SK-N-SH treated with all-trans-retinoic acid at 6 μM for 48 hours (cell line): ENCODE data around the gene VDAC1.

Source experiments
- CSDC2 ChIP-seq: fragments of 250-450 bp; sonication (Bioruptor Pico); IDR thresholded peaks from 2 replicates; pipeline ENCODE4 v1.5.0; 2020; ENCODE audit warnings: mild to moderate bottlenecking, moderate library complexity
- ESRRG ChIP-seq: fragments of 250-450 bp; sonication (Bioruptor Pico); IDR thresholded peaks from 2 replicates; pipeline ENCODE4 v1.6.1; 2021; ENCODE audit warnings: mild to moderate bottlenecking
- GLIS3 ChIP-seq: fragments of 250-450 bp; sonication (Bioruptor Pico); IDR thresholded peaks from 2 replicates; pipeline ENCODE4 v1.5.0; 2020; ENCODE audit warnings: mild to moderate bottlenecking, moderate library complexity
- PATZ1 ChIP-seq: fragments of 250-450 bp; sonication (Bioruptor Pico); IDR thresholded peaks from 2 replicates; pipeline ENCODE4 v1.8.0; 2020; ENCODE audit warnings: mild to moderate bottlenecking, moderate library complexity, borderline replicate concordance
- ZFP3 ChIP-seq: fragments of 250-450 bp; sonication (Bioruptor Pico); IDR thresholded peaks from 2 replicates; pipeline ENCODE4 v1.5.0; 2020; ENCODE audit warnings: mild to moderate bottlenecking, moderate library complexity

- TF ChIP-seq ZFP3 (CRISPR knock-in tag) (no peak), CSDC2 (CRISPR knock-in tag) (no peak), GLIS3 (CRISPR knock-in tag) (no peak), ESRRG (no peak), PATZ1 (no peak)
These were observed 65.1 kb downstream of the VDAC1 start for GRCh38 chr5:133939668-133940067.
